ENCODE results near the gene CRY2. TPM values are rescaled to one million over a fixed set of nuclear protein-coding genes. Genes with fewer than 3 reads are reported as not detected.

CRY2 gene
- total RNA-seq: 19.0 and 23.8 TPM in 2 replicates
- long read RNA-seq, full-length matches to known transcripts: 2 of 12 reads
- long read RNA-seq, partial matches to known transcripts: 7 of 12 reads
- long read RNA-seq, other reads (novel, unspliced or antisense): 3 of 12 reads

DNA sequence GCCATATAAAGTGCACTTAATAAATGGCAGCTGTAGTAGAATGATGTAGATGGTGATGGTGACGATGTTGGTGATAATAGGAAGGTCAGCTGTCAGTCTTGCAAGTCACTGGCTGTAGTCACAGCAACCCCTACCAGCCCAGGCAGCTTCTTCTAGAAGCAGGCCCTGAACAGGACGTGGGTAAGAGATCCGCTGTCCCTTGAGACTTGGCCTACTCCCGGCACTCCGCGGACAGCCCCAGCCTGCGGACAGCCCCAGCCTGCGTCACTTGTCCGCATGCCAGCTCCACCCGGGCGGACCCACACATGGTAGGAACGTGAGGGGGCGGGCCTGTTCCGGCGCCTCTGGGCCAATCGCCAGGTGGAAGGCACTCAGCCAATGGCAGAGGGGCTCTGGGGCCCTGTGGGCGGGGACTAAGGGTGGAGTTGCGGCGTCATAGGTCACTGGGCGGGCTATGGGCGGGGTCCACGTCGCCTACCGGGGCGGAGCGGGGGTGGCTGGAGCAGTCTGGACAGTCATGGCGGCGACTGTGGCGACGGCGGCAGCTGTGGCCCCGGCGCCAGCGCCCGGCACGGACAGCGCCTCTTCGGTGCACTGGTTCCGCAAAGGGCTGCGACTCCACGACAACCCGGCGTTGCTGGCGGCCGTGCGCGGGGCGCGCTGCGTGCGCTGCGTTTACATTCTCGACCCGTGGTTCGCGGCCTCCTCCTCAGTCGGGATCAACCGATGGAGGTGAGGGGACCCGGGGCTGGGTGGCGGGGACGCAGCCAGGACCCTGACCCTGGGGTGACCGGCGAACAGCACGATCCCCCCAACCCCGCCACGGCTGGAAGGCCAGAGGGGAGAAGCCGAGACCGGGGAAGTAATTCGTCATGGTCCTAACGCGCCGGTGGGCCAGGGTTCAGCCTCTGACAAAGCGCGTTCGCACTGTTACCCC is at the start of gene CRY2:
TSS of gene CRY2 (plus strand) at position 502 of the 937 bp plus-strand sequence. CDS start at position 518, 16 bp downstream.
- peak within 1 kb of the TSS; percentile 89 for H3K4me3 Mint-ChIP-seq
- TF ChIP-seq, protein P1, sequence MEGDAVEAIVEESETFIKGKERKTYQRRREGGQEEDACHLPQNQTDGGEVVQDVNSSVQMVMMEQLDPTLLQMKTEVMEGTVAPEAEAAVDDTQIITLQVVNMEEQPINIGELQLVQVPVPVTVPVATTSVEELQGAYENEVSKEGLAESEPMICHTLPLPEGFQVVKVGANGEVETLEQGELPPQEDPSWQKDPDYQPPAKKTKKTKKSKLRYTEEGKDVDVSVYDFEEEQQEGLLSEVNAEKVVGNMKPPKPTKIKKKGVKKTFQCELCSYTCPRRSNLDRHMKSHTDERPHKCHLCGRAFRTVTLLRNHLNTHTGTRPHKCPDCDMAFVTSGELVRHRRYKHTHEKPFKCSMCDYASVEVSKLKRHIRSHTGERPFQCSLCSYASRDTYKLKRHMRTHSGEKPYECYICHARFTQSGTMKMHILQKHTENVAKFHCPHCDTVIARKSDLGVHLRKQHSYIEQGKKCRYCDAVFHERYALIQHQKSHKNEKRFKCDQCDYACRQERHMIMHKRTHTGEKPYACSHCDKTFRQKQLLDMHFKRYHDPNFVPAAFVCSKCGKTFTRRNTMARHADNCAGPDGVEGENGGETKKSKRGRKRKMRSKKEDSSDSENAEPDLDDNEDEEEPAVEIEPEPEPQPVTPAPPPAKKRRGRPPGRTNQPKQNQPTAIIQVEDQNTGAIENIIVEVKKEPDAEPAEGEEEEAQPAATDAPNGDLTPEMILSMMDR (conservative IDR thresholded peaks at IDR 0.05): no peak
- H3K4me1 Mint-ChIP-seq: peaks cover 25% of the 10 kb centered on the region
- peaks cover 43% of the 10 kb centered on the region for H3K27me3 Mint-ChIP-seq (ENCODE audit: low read depth)
- peak; percentile 99 for DNase-seq (ENCODE audit: low read depth, low spot score)
- no peaks in the 10 kb centered on the region for H3K9me3 Mint-ChIP-seq
- peak within 1 kb of the TSS; percentile 63 for H3K27ac Mint-ChIP-seq (ENCODE audit: unreplicated experiment)
- no peaks in the 10 kb centered on the region for H3K36me3 Mint-ChIP-seq (ENCODE audit: low read depth)

DNA sequence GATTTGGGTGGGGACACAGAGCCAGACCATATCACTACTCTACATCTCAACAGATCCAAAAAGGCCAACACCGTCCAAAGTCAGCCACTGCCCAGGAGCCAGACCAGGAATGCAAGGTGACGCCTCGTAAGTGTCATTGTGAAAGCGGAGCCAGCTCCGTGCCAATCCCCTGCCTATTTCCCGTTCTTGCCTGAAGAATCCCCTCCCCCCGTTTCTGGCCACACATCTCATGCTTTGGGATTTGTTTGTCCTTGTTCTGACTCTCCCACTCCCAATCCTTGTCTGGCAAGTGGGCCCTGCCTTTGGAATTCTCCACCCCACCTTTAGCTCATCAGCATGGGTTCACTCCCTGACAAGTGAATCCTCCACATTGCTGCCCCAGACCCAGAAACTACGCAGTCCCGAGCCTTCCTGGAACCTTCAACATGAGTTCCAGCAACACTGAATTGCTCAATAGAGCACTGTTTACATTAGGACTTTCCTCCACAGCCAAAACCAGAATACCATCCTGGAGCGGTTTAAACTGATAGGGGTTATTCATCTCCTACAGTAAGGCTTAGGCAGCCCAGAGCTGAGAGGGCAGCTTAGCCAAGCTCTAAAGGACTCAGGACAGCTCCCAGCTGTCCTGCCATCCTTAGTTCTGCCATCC is 48.4 kb upstream of the CRY2 start:
- Mint-ChIP-seq H3K9me3 (no peaks in the 10 kb centered on the region), H3K27ac (ENCODE audit: unreplicated experiment) (peak overlapping the region; percentile 13), H3K27me3 (ENCODE audit: low read depth) (peaks cover 42% of the 10 kb centered on the region), H3K4me3 (no peak overlapping the region), H3K4me1 (no peaks in the 10 kb centered on the region), H3K36me3 (ENCODE audit: low read depth) (no peaks in the 10 kb centered on the region)
- no peak for DNase-seq (ENCODE audit: low read depth, low spot score)
- TF ChIP-seq, protein P1 (conservative IDR thresholded peaks at IDR 0.05): no peak

- no peaks in the 10 kb centered on the region for H3K4me1 Mint-ChIP-seq
- H3K4me3 Mint-ChIP-seq: no peak overlapping the region
- TF ChIP-seq, protein P1 (conservative IDR thresholded peaks at IDR 0.05): no peak
- H3K27me3 Mint-ChIP-seq (ENCODE audit: low read depth): peaks cover 38% of the 10 kb centered on the region
- no peak overlapping the region for H3K27ac Mint-ChIP-seq (ENCODE audit: unreplicated experiment)
- DNase-seq (ENCODE audit: low read depth, low spot score): no peak
- no peaks in the 10 kb centered on the region for H3K9me3 Mint-ChIP-seq
- H3K36me3 Mint-ChIP-seq (ENCODE audit: low read depth): no peaks in the 10 kb centered on the region
These were observed 47.7 kb upstream of the CRY2 start for GRCh38 chr11:45799562-45799961.

- no peak overlapping the region for H3K4me3 Mint-ChIP-seq
- no peaks in the 10 kb centered on the region for H3K36me3 Mint-ChIP-seq (ENCODE audit: low read depth)
- TF ChIP-seq, protein P1 (conservative IDR thresholded peaks at IDR 0.05): no peak
- no peak for DNase-seq (ENCODE audit: low read depth, low spot score)
- peaks cover 35% of the 10 kb centered on the region for H3K27me3 Mint-ChIP-seq (ENCODE audit: low read depth)
- H3K27ac Mint-ChIP-seq (ENCODE audit: unreplicated experiment): no peak overlapping the region
- H3K9me3 Mint-ChIP-seq: no peaks in the 10 kb centered on the region
- H3K4me1 Mint-ChIP-seq: no peaks in the 10 kb centered on the region
These were observed 47.0 kb upstream of the CRY2 start for GRCh38 chr11:45800261-45800660.

DNA sequence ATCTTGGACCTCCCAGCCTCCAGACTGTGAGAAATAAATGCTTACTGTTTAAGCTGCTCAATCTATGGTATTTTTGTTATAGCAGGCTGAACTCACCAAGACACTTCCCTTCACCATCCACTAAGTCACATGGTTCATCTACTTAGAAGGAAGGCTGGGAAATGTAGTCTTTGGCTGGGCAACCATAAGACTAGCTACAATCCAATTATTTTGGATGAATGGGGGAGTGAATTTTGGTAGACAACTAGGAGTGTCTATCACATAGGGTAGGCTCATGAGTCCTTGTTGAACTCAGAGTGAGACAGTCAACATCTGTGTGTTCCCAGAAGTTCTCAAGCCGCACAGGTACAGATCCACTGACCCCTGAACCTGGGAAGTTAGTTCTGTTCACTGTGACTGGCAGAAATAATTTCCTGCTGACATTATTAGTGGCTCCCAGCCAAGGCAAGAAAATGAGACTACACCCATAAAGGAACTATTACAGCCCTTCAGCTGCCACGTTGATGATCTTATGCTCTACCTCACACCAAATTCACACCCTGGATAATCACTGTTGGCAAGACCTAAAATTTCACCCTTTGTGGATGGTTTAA is 45.5 kb upstream of the CRY2 start:
- H3K4me1 Mint-ChIP-seq: peaks cover 10% of the 10 kb centered on the region
- H3K9me3 Mint-ChIP-seq: no peaks in the 10 kb centered on the region
- DNase-seq (ENCODE audit: low read depth, low spot score): no peak
- peak overlapping the region; percentile 42 for H3K4me3 Mint-ChIP-seq
- TF ChIP-seq, protein P1 (conservative IDR thresholded peaks at IDR 0.05): no peak
- peaks cover 32% of the 10 kb centered on the region for H3K27me3 Mint-ChIP-seq (ENCODE audit: low read depth)
- H3K27ac Mint-ChIP-seq (ENCODE audit: unreplicated experiment): no peak overlapping the region
- no peaks in the 10 kb centered on the region for H3K36me3 Mint-ChIP-seq (ENCODE audit: low read depth)

Measured in neural crest cell (in vitro differentiated cells).